Panc1 (cell line): ENCODE measurements around the gene ATG4D.

Experiments used
- POLR2AphosphoS5 ChIP-seq: IDR thresholded peaks from 2 replicates; pipeline ENCODE4 v1.6.1; 2012; ENCODE audit warnings: mild to moderate bottlenecking, low read depth, low read length, moderate library complexity
- TF ChIP-seq, protein P1 (sequence below): fragments of 450-650 bp; IDR thresholded peaks from 2 replicates; pipeline ENCODE4 v1.5.1; 2017; ENCODE audit warnings: mild to moderate bottlenecking

- TF ChIP-seq, protein P1, sequence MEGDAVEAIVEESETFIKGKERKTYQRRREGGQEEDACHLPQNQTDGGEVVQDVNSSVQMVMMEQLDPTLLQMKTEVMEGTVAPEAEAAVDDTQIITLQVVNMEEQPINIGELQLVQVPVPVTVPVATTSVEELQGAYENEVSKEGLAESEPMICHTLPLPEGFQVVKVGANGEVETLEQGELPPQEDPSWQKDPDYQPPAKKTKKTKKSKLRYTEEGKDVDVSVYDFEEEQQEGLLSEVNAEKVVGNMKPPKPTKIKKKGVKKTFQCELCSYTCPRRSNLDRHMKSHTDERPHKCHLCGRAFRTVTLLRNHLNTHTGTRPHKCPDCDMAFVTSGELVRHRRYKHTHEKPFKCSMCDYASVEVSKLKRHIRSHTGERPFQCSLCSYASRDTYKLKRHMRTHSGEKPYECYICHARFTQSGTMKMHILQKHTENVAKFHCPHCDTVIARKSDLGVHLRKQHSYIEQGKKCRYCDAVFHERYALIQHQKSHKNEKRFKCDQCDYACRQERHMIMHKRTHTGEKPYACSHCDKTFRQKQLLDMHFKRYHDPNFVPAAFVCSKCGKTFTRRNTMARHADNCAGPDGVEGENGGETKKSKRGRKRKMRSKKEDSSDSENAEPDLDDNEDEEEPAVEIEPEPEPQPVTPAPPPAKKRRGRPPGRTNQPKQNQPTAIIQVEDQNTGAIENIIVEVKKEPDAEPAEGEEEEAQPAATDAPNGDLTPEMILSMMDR: peak; percentile 89
- no peak for TF ChIP-seq POLR2AphosphoS5
These were observed 33.4 kb upstream of the ATG4D start for GRCh38 chr19:10510301-10510802.
